Lower lobe of right lung (tissue), 2 donors: ENCODE data around the gene SLC38A9. TPM values are rescaled to one million over a fixed set of nuclear protein-coding genes. Genes with fewer than 3 reads are reported as not detected.

Experiments
- ATAC-seq, 2 donors: fragments of 200-7000 bp; cut with Tn5 transposase; one replicate each; pipeline ENCODE4 v1.9.1; 2020 to 2022; ENCODE audit warnings: mild to moderate bottlenecking in 2 of 2, moderate library complexity in 2 of 2
- DNase-seq: peaks from one replicate; pipeline ENCODE4 v3.0.0-alpha.2; 2020
- H3K27ac ChIP-seq: fragments of 200-600 bp; one replicate; pipeline ENCODE4 v1.8.0; 2022
- H3K27me3 ChIP-seq: fragments of 200-600 bp; one replicate; pipeline ENCODE4 v1.8.0; 2022; ENCODE audit warnings: low read depth
- H3K36me3 ChIP-seq: fragments of 200-600 bp; one replicate; pipeline ENCODE4 v1.8.0; 2022; ENCODE audit warnings: mild to moderate bottlenecking
- H3K4me1 ChIP-seq: fragments of 200-600 bp; one replicate; pipeline ENCODE4 v1.8.0; 2022
- H3K4me3 ChIP-seq: fragments of 200-600 bp; one replicate; pipeline ENCODE4 v1.8.0; 2022; ENCODE audit warnings: mild to moderate bottlenecking
- H3K9me3 ChIP-seq: fragments of 200-600 bp; one replicate; pipeline ENCODE4 v1.8.0; 2022
- CTCF ChIP-seq: fragments of 200-600 bp; IDR thresholded peaks from one replicate; pipeline ENCODE4 v1.8.0; 2022; ENCODE audit warnings: antibody characterized with exemption, mild to moderate bottlenecking
- intact Hi-C: fragments of 100-400 bp; cut with DNase I; formaldehyde crosslinking; loops from one replicate; pipeline ENCODE4 v1.11.0; 2022
- total RNA-seq: library from RNA; stranded (reverse); fragmentation: NEBNext Ultra II Directional; extraction: Animal tissue kit (Norgen Biotek cat#: 25700); gene quantifications from one replicate; pipeline ENCODE4 v1.2.1, GENCODE V29; 2021
- donor health status: DM: no; HTN: yes; CAD: no; lungs with severe emphysema.

Gene SLC38A9
- total RNA-seq, 1 donor from 2014 or later: 23.8 TPM

GRCh38 chr5:55601628-55602027 is 110.5 kb downstream of the SLC38A9 start:
- H3K4me3 ChIP-seq: peak overlapping the region; percentile 4
- no peaks in the 10 kb centered on the region for H3K9me3 ChIP-seq
- intact Hi-C loops: no loop called here
- TF ChIP-seq CTCF: no peak
- peaks cover 49% of the 10 kb centered on the region for H3K4me1 ChIP-seq
- no peaks in the 10 kb centered on the region for H3K36me3 ChIP-seq
- no peaks in the 10 kb centered on the region for H3K27me3 ChIP-seq
- DNase-seq (no peak), ATAC-seq (no peak)
- H3K27ac ChIP-seq: peak overlapping the region; percentile 86

GRCh38 chr5:55601204-55601618 is 110.9 kb downstream of the SLC38A9 start:
- Histone ChIP-seq H3K9me3 (no peaks in the 10 kb centered on the region), H3K4me3 (peak overlapping the region; percentile 4), H3K27ac (peak overlapping the region; percentile 86), H3K36me3 (no peaks in the 10 kb centered on the region), H3K27me3 (no peaks in the 10 kb centered on the region), H3K4me1 (peaks cover 49% of the 10 kb centered on the region)
- ATAC-seq (peak; percentile 88), DNase-seq (peak; percentile 62)
- no peak for TF ChIP-seq CTCF
- intact Hi-C loops: no loop called here

- H3K4me1 ChIP-seq: peaks cover 49% of the 10 kb centered on the region
Measured at GRCh38 chr5:55600497-55601203, 111.5 kb downstream of the SLC38A9 start.

GRCh38 chr5:55600086-55600485 is 112.0 kb downstream of the SLC38A9 start:
- TF ChIP-seq CTCF: no peak
- Histone ChIP-seq H3K36me3 (no peaks in the 10 kb centered on the region), H3K27me3 (no peaks in the 10 kb centered on the region), H3K9me3 (no peaks in the 10 kb centered on the region), H3K4me3 (no peak overlapping the region), H3K27ac (peak overlapping the region; percentile 86), H3K4me1 (peaks cover 49% of the 10 kb centered on the region)
- DNase-seq (no peak), ATAC-seq (no peak)
- intact Hi-C loops: no loop called here

More at GRCh38 chr5:55600497-55601203, 111.5 kb downstream of the SLC38A9 start:
- Histone ChIP-seq H3K9me3 (no peaks in the 10 kb centered on the region), H3K27me3 (no peaks in the 10 kb centered on the region), H3K27ac (peak overlapping the region; percentile 86), H3K36me3 (no peaks in the 10 kb centered on the region), H3K4me3 (peak overlapping the region; percentile 4)
- ATAC-seq (peak; percentile 49 to 54), DNase-seq (no peak)
- intact Hi-C loops: no loop called here
- TF ChIP-seq CTCF: no peak

- Histone ChIP-seq H3K9me3 (no peaks in the 10 kb centered on the region), H3K36me3 (no peaks in the 10 kb centered on the region), H3K27ac (peak overlapping the region; percentile 86), H3K4me1 (peaks cover 49% of the 10 kb centered on the region), H3K4me3 (no peak overlapping the region), H3K27me3 (no peaks in the 10 kb centered on the region)
- TF ChIP-seq CTCF: no peak
- no peak for DNase-seq
- ATAC-seq: peak in 1 of 2 donors; percentile 3
- intact Hi-C loops: no loop called here
Measured at GRCh38 chr5:55599148-55600050, 112.7 kb downstream of the SLC38A9 start.
